ENCODE measurements around the gene LRRC58.
"Not testable (repeated sequence)": the region's sequence is repeated elsewhere in the genome, so short reads cannot be mapped to it uniquely, and the experiment has no call there.

LRRC58 gene

GRCh38 chr3:120348991-120349854 is at the start of gene LRRC58:
Gene LRRC58 (minus strand): TSS chr3:120349354. CDS start chr3:120349243, 111 bp downstream.
- peak; percentile 77 for DNase-seq (ENCODE audit: low read depth)

- no peak for DNase-seq (ENCODE audit: low read depth)
Measured at GRCh38 chr3:120396469-120396868, 47.3 kb upstream of the LRRC58 start.

DNA sequence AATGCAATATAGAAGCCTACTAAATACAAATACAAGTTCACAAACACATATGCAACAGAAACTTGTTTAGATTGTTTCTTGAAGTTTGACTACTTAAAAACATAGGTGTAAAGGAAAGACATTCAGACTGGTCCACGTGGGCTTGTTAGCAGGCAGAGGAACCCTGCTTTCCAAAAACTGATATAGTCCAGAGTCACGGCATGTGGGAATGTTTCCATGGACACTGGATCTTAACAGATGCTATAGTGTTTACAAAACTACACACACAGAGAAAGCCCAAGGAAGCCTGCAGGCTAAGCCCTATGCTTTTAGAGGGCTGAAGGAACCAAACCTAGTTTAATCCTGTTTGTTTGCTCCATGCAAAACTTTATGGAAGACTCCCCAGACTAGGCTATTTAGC is 45.2 kb upstream of the LRRC58 start:
- DNase-seq (ENCODE audit: low read depth), result no peak

GRCh38 chr3:120393761-120394160 is 44.6 kb upstream of the LRRC58 start:
- no peak for DNase-seq (ENCODE audit: low read depth)

DNA sequence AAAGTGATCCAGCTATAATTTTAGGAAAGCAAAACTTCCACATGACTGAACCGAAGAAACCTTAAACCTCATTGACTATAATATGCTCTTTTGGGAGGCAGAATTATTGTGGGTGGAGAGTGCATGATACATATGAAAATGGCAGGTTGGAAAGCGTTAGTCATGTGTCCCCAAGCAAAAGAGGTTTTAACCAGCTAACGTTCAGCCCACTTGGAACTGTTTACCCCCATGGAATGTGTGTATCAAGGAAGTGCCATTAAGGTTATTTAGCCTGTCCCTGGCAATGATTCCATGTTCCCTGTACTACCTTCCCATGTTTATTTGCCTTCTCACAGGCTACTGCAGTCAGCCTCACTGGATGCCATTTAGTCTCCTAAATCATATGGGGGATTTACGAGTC is 44.1 kb upstream of the LRRC58 start:
- DNase-seq (ENCODE audit: low read depth), result no peak

DNA sequence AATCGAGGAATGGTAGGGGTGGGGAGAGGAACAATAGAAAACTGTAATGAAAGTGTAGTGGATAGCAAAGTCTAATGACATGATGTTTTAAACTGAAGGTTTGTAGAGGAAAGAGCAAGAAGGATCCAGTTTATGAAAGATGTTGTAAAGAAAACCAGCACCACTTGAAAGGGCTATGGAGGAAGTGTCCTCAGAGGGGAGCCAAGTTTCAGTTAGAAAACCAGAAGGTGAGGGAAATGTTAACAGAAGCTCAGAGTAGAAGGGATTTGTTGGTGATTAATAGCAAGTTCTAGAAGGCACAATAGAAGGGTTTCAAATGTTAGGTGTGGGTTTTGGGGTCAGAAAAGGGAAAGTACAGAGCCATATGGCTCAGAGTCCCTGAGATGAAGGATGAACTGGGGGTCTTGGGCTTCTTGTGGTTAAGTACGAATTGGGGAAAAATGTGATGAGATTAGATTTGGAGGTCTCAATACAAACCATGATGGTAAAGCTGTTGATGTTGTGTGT is 33.8 kb upstream of the LRRC58 start:
- no peak for DNase-seq (ENCODE audit: low read depth)

DNA sequence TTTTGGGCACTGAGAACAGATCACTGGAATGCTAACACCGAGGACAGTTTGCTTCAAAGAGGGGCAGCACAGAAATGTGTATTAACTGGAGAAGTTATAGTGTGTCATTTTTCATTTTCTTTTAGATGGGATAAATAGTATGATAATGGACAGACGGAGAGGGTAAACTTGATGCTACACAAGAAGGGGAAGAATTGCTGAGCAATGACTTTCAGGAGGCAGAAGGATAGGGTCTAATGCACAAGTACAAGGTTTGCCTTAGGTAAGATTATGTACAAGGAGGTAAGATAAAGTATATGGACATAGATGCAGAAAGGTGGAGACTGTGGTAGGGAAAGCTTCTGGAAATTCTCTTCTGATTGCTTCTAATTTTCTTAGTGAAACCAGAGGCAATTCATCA is 32.3 kb upstream of the LRRC58 start:
- DNase-seq (ENCODE audit: low read depth), result no peak

DNA sequence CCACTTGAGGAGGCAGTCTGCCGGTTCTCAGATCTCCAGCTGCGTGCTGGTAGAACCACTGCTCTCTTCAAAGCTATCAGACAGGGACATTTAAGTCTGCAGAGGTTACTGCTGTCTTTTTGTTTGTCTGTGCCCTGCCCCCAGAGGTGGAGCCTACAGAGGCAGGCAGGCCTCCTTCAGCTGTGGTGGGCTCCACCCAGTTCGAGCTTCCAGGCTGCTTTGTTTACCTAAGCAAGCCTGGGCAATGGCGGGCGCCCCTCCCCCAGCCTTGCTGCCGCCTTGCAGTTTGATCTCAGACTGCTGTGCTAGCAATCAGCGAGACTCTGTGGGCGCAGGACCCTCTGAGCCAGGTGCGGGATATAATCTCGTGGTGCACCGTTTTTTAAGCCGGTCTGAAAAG is 28.8 kb upstream of the LRRC58 start:
- DNase-seq (ENCODE audit: low read depth), result not testable (repeated sequence)

- DNase-seq (ENCODE audit: low read depth), result no peak
Measured at GRCh38 chr3:120370463-120370862, 21.3 kb upstream of the LRRC58 start.

DNA sequence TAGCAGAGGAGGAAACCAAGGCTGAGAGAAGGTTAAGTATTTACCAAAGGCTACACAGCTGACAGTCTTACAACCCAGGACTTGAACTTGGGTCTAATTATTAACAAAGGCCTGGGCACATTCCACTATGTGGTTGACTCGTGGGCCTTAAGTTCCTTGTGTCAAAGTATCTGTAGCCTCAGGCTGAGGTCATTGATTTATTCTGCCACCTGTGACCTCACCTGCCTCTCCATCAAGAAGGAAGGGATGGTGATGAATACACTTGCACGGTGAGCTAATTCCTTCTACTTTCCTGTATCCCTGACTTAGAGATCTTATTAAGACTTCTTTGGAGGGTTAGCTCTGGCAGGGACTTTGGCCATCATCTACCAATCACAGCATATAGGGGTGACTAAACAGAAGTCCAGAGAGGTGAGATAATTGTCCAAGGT is 19.9 kb upstream of the LRRC58 start:
- no peak for DNase-seq (ENCODE audit: low read depth)

DNA sequence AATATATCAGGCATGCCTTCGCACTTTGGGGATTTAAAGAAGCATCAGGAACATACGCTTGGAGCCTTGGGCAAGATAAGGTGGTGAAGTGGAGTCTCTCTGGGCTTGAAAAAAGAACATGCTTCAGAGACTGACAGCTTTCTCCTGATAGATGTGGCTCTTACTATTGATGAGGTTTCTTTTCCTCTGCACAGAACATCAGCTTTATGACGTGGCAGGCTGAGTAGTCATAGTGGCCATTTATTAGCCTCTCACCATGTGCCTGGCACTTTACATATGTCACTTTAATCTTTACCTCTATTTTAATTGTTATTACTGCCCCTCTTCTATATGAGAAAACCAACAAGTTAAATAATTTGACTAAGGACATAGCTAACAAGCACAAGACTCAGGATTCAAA is 19.0 kb upstream of the LRRC58 start:
- DNase-seq (ENCODE audit: low read depth), result no peak

GRCh38 chr3:120364821-120365220 is 15.7 kb upstream of the LRRC58 start:
- no peak for DNase-seq (ENCODE audit: low read depth)

DNA sequence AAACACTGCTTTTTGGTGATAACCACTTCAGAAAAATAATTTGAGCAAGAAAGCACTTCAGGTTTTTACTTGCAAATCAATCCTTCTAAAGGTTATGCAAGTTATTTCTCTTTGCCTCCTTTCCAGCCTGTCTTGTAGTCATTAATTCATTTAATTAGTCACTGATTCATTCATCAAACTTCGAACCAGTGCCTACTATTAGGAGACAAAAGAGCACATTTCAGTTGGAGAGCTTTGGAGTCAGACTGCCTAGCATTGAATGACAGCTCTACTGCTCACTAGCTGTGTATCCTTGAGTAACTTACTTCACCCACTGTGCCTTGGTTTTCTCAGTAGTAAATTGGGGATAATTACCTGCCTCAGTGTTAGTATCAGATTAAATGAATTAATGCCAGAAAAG is 14.9 kb upstream of the LRRC58 start:
- DNase-seq (ENCODE audit: low read depth), result no peak

- DNase-seq (ENCODE audit: low read depth), result no peak
Measured at GRCh38 chr3:120357807-120358206, 8.7 kb upstream of the LRRC58 start.

GRCh38 chr3:120355486-120355885 is 6.3 kb upstream of the LRRC58 start:
- DNase-seq (ENCODE audit: low read depth), result no peak

- DNase-seq (ENCODE audit: low read depth), result no peak
Measured at GRCh38 chr3:120353463-120353862, 4.3 kb upstream of the LRRC58 start.

GRCh38 chr3:120352017-120352416 is 2.9 kb upstream of the LRRC58 start:
- no peak for DNase-seq (ENCODE audit: low read depth)

DNA sequence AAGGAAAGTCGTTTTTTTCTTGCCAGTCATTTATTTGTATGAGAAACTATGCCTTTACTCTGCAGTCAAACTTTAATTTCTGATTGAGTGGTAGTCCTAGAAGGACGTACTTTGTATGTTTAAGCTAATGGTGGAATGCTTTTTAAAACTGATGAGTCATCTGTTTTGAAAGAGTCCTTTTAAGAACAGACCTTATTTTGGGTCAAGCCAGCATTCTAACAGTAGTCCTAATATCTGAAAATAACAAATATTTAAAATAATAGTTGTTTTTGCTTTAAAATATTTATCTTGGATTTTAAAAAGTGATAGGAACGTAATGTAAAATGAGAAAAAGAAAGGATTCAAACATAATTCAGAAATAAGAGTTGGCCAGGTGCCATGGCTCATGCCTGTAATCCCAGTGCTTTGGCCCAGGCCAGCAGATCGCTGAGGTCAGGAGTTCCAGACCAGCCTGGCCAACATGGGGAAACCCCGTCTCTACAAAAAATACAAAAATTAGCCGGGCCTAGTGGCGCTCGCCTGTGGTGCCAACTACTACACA is 1.3 kb upstream of the LRRC58 start:
- no peak for DNase-seq (ENCODE audit: low read depth)

DNA sequence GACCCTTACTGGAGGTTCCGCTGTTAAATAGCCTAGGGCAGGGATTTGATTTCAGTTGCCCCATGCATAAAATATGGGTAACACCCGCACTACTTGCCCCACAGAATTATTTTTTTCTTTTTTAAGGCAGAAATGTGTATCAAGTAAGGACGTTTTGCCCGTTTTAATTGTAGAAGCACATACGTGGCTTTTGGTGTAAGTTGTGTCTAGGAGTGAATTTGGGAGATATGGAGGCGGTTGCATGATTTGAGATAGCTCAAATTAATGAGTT is 636 bp upstream of the LRRC58 start:
- DNase-seq (ENCODE audit: low read depth), result no peak

DNA sequence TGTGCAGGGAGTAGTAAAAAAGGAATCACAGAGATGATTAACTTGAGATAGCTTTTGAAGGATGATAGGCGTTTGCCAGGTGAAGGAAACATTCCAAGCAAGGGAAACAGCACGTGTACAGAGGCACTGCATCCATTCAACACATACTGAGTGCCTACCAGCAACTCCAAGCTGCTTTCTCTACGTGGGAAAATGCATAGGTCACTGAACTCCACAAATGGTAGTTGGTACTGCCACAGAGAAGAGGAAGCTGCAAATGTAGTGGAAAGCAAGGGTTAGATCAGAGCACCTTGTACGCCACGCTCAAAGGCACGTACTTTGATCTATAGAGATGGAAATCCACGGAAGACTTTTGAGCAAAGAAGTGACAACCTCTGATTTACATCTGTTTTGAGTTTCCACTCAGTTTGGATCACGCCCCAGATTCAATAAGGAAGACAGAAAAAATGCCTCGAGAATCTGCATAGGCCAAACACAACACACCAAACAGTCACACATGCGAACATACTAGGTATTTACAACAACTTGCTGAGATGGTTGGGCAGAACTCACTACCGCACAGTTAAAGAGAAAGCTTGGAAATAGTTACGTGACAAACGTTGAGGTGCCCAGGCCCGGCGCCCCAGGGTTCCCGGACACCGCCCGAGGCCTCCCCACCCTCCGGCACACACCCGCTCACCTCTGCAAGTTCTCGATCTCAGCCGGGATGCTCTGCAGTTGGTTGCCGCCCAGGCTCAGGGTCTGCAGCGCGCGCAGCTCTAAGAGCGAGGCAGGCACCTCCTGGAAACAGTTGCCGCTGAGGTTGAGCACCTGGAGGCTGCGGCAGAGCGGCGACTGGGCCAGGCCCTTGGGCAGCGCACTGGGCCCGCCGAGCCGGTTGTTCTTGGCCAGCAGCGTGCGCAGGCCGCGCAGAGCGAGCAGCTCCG is 826 bp downstream of the LRRC58 start:
- no peak for DNase-seq (ENCODE audit: low read depth)

DNA sequence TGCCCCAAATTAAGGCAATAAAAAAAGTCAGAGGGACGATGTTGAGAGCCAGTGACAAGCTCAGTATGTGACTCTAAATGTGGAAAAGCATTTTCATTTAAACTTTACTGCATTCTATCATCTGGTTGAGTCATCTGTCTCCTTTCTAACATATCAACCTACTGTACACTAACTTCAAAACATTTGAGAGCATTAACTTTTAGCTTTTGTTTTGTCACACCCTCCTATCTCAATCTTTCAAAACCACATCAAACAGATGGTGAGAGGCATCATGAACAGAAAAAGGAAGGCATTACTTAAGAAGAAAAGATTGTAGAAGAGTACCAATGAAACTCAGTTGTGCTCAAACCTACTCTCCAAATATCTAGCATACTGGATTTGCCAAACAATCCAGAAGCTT is 4.8 kb downstream of the LRRC58 start:
- no peak for DNase-seq (ENCODE audit: low read depth)

GRCh38 chr3:120341658-120342346 is 7.4 kb downstream of the LRRC58 start:
- no peak for DNase-seq (ENCODE audit: low read depth)

All from CMK (cell line).